HG03520 (cell line): ENCODE results near the gene IP6K1.

Source experiments
- ATAC-seq: cut with Tn5 transposase; IDR thresholded peaks from one replicate; pipeline ENCODE4 v1.9.1; 2021; ENCODE audit warnings: mild to moderate bottlenecking, moderate library complexity; ENCODE audit not compliant: unreplicated experiment

Gene IP6K1

GRCh38 chr3:49725906-49726681, 60.2 kb downstream of the IP6K1 start:
- no peak for ATAC-seq

GRCh38 chr3:49724586-49724985, 61.8 kb downstream of the IP6K1 start:
- ATAC-seq, result no peak

- ATAC-seq, result peak; percentile 77
Measured at GRCh38 chr3:49723628-49724551, 62.5 kb downstream of the IP6K1 start, which contains the start of gene GMPPB. GMPPB (minus strand) TSS chr3:49723951; CDS start chr3:49723726, 225 bp downstream.

GRCh38 chr3:49723296-49723627, 63.1 kb downstream of the IP6K1 start:
- ATAC-seq, result no peak

- no peak for ATAC-seq
Measured at GRCh38 chr3:49722896-49723295, 63.4 kb downstream of the IP6K1 start.

- no peak for ATAC-seq
Measured at GRCh38 chr3:49721896-49722781, 64.2 kb downstream of the IP6K1 start.

GRCh38 chr3:49721596-49721895, 64.8 kb downstream of the IP6K1 start:
- ATAC-seq, result no peak

GRCh38 chr3:49720855-49721595, 65.3 kb downstream of the IP6K1 start:
- ATAC-seq, result no peak

- peak; percentile 41 for ATAC-seq
Measured at GRCh38 chr3:49719214-49719884, 67.0 kb downstream of the IP6K1 start, which contains the start of gene AMIGO3. AMIGO3 (minus strand) TSS chr3:49719684; CDS start chr3:49719465, 219 bp downstream.

GRCh38 chr3:49718858-49719213, 67.5 kb downstream of the IP6K1 start:
- no peak for ATAC-seq

GRCh38 chr3:49717959-49718857, 68.1 kb downstream of the IP6K1 start:
- no peak for ATAC-seq

- no peak for ATAC-seq
Measured at GRCh38 chr3:49717211-49717958, 69.0 kb downstream of the IP6K1 start.

- no peak for ATAC-seq
Measured at GRCh38 chr3:49716691-49717210, 69.6 kb downstream of the IP6K1 start.

- no peak for ATAC-seq
Measured at GRCh38 chr3:49716169-49716568, 70.2 kb downstream of the IP6K1 start.

- ATAC-seq, result no peak
Measured at GRCh38 chr3:49715611-49716121, 70.7 kb downstream of the IP6K1 start.

GRCh38 chr3:49714728-49715550, 71.4 kb downstream of the IP6K1 start:
- ATAC-seq, result no peak
